Activated CD8-positive, alpha-beta memory T cell treated with anti-CD3 and anti-CD28 coated beads for 24 hours (primary cell): ENCODE data around the gene CEACAM4.
"Not testable (repeated sequence)": the region's sequence is repeated elsewhere in the genome, so short reads cannot be mapped to it uniquely, and the experiment has no call there.

Experiments used
- DNase-seq: peaks from one replicate; pipeline ENCODE4 v3.0.0-alpha.2; 2020

Gene CEACAM4

GRCh38 chr19:41582577-41583182 is 44.2 kb downstream of the CEACAM4 start:
- DNase-seq = not testable (repeated sequence)

- not testable (repeated sequence) for DNase-seq
These were observed 45.8 kb downstream of the CEACAM4 start for GRCh38 chr19:41581068-41581467.

- no peak for DNase-seq
These were observed 48.0 kb downstream of the CEACAM4 start for GRCh38 chr19:41578886-41579285.

- DNase-seq = no peak
These were observed 49.0 kb downstream of the CEACAM4 start for GRCh38 chr19:41577833-41578232.

GRCh38 chr19:41577144-41577830 is 49.6 kb downstream of the CEACAM4 start:
- no peak for DNase-seq

- DNase-seq = peak; percentile 74
These were observed 50.9 kb downstream of the CEACAM4 start, which contains the start of gene CEACAM21 for GRCh38 chr19:41575998-41576397. Gene CEACAM21 (plus strand): TSS chr19:41576166. CDS start chr19:41576275, 109 bp downstream.

GRCh38 chr19:41570639-41571112 is 56.2 kb downstream of the CEACAM4 start:
- DNase-seq = peak; percentile 93

- DNase-seq = no peak
These were observed 56.7 kb downstream of the CEACAM4 start for GRCh38 chr19:41570179-41570578.

- no peak for DNase-seq
These were observed 57.3 kb downstream of the CEACAM4 start for GRCh38 chr19:41569481-41570150.
